ENCODE results near the gene NPM3. TPM values are rescaled to one million over a fixed set of nuclear protein-coding genes. Genes with fewer than 3 reads are reported as not detected.

Gene NPM3
- total and polyA plus RNA-seq, 2 of the 4 experiments (the other 2 are of a cell fraction), result 84.1 to 112 TPM

GRCh38 chr10:101816913-101817336 is 33.7 kb upstream of the NPM3 start:
- intact Hi-C loops (cut with micrococcal nuclease), result no loop called here
- H3K18ac ChIP-seq (ENCODE audit: low read depth, low read length), result no peak overlapping the region
- TF ChIP-seq RCOR1 (IDR thresholded peaks at IDR 0.05; ENCODE audit: insufficient replicate concordance, low read length) (no peak), FOS (IDR thresholded peaks at IDR 0.05; ENCODE audit: low read depth, low read length) (no peak), CEBPB (IDR thresholded peaks at IDR 0.05; ENCODE audit: low read depth, low read length) (no peak), USF2 (IDR thresholded peaks at IDR 0.05; ENCODE audit: low read depth, low read length) (no peak), CHD1 (IDR thresholded peaks at IDR 0.05; ENCODE audit: low read depth, low read length) (no peak), MAZ (IDR thresholded peaks at IDR 0.05; ENCODE audit: borderline replicate concordance, low read depth, low read length) (no peak), NFE2L2 (IDR thresholded peaks at IDR 0.05; ENCODE audit: low read depth, low read length) (no peak), CTCF (conservative IDR thresholded peaks at IDR 0.05; ENCODE audit: low read depth, low read length) (no peak), POLR2A (IDR thresholded peaks at IDR 0.05; ENCODE audit: low read depth, low read length) (no peak), SMC3 (IDR thresholded peaks at IDR 0.05; ENCODE audit: low read depth, low read length) (no peak), ELK1 (IDR thresholded peaks at IDR 0.05; ENCODE audit: borderline replicate concordance, low read depth, low read length) (no peak), MXI1 (IDR thresholded peaks at IDR 0.05; ENCODE audit: borderline replicate concordance, low read depth, low read length) (no peak), RFX5 (IDR thresholded peaks at IDR 0.05; ENCODE audit: low read depth, low read length) (no peak), BHLHE40 (IDR thresholded peaks at IDR 0.05; ENCODE audit: low read depth, low read length) (no peak), MAFK (IDR thresholded peaks at IDR 0.05; ENCODE audit: low read depth, low read length) (no peak), RAD21 (IDR thresholded peaks at IDR 0.05; ENCODE audit: low read length) (no peak)
- H2BK120ac ChIP-seq (ENCODE audit: low read depth, low read length), result no peak overlapping the region
- POLR2A ChIA-PET (ENCODE audit: unreplicated experiment), result interaction anchor here (0.7 kb wide), 1 partner anchor 229 kb away, joined by 8 read pairs; the partner anchor contains the start of genes DPCD and POLL
- peak overlapping the region; percentile 90 for H3K4me2 ChIP-seq (ENCODE audit: low read depth, low read length)
- no peak for ATAC-seq (ENCODE audit: low read depth)
- dilution Hi-C loops (cut with HindIII; ENCODE audit: low sequenced_read_pairs, unreplicated experiment), result no loop called here
- in situ Hi-C loops (cut with MboI; ENCODE audit: low sequenced_read_pairs), result loop anchor here (25.0 kb wide), 1 partner anchor 880 kb away; no protein-coding TSS in a partner anchor
- H4K8ac ChIP-seq (ENCODE audit: low read depth in 2 of 2, low read length in 2 of 2), result no peak overlapping the region; a peak in 1 of 4 replicates
- H3K27ac ChIP-seq (ENCODE audit: insufficient read depth, low read length), result peak overlapping the region; percentile 63
- H3K23ac ChIP-seq (ENCODE audit: low read depth, low read length), result peak overlapping the region; percentile 64
- peak overlapping the region; percentile 65; the same call in 1 of the 2 replicates for H3K56ac ChIP-seq (ENCODE audit: extremely low read depth, insufficient read depth, low read length)
- H3K27me3 ChIP-seq (ENCODE audit: control insufficient read depth, insufficient read depth, low read length), result no peaks in the 10 kb centered on the region
- WGBS, 2 experiments (ENCODE audit: extremely low coverage in 2 of 2, insufficient read length in 1 of 2), result 0% methylated on average over 1 of the region's 14 CpGs; no CpG with 5 or more reads in 1 of the 2 experiments
- DNase-seq, result no peak
- H2BK20ac ChIP-seq (ENCODE audit: low read depth, low read length), result no peak overlapping the region
- H3K4ac ChIP-seq (ENCODE audit: low read depth, low read length), result peak overlapping the region; percentile 81; the same call in 1 of the 2 replicates
- no peak overlapping the region for H4K5ac ChIP-seq (ENCODE audit: low read depth, low read length)
- H2BK5ac ChIP-seq (ENCODE audit: low read depth, low read length, poor library complexity, severe bottlenecking), result peak overlapping the region; percentile 49
- no peak overlapping the region for H2BK15ac ChIP-seq (ENCODE audit: low read depth, low read length)
- no peaks in the 10 kb centered on the region for H3K9me3 ChIP-seq (ENCODE audit: control insufficient read depth, insufficient read depth, low read length)
- H3K36me3 ChIP-seq (ENCODE audit: control insufficient read depth, insufficient read depth, low read length), result peaks cover 7% of the 10 kb centered on the region
- peak overlapping the region; percentile 89 for H3K14ac ChIP-seq (replicated peaks; ENCODE audit: low read depth, low read length)
- H4K20me1 ChIP-seq (ENCODE audit: insufficient read depth, low read length), result peaks cover 62% of the 10 kb centered on the region
- H2AK5ac ChIP-seq (ENCODE audit: low read depth, low read length), result no peak overlapping the region
- peaks cover 10% of the 10 kb centered on the region; the same call in 1 of the 2 replicates for H3K9me1 ChIP-seq (ENCODE audit: insufficient read depth, low read length)
- no TSS peak for BruUV-seq (replicated peaks)
- peak overlapping the region; percentile 100 for H2AK9ac ChIP-seq (replicated peaks; ENCODE audit: low read depth, low read length, poor library complexity)
- peak overlapping the region; percentile 95 for H3K9ac ChIP-seq (ENCODE audit: low read depth, low read length)
- no peak overlapping the region for H4K91ac ChIP-seq (ENCODE audit: insufficient read depth, low read depth, low read length)
- H3K4me3 ChIP-seq (ENCODE audit: insufficient read depth, low read depth, low read length), result peak overlapping the region; percentile 70
- peaks cover 0 to 25% of the 10 kb centered on the region in 2 experiments; a peak in 3 of 4 replicates for H3K79me1 ChIP-seq (ENCODE audit: low read depth in 1 of 2, low read length in 2 of 2)
- CTCF ChIA-PET, result interaction anchor here (0.9 kb wide), 1 partner anchor 24 kb away, joined by 5 read pairs; no protein-coding TSS in a partner anchor
- H3K4me1 ChIP-seq (ENCODE audit: control insufficient read depth, insufficient read depth, low read length), result peaks cover 6% of the 10 kb centered on the region
- H2AFZ ChIP-seq (replicated peaks; ENCODE audit: low read length, poor library complexity), result no peak overlapping the region
